EL (cell line): Measurements from ENCODE around the gene GALNT9.

Experiments used
- DNase-seq: peaks from one replicate; pipeline ENCODE4 v3.0.0-alpha.2; 2016

GALNT9 gene

GRCh38 chr12:132166093-132166492 lies 163.3 kb downstream of the GALNT9 start:
- DNase-seq, result no peak

- DNase-seq, result no peak
These were observed 163.8 kb downstream of the GALNT9 start for GRCh38 chr12:132165584-132165983.

- DNase-seq, result no peak
These were observed 165.0 kb downstream of the GALNT9 start for GRCh38 chr12:132164426-132164825.

GRCh38 chr12:132163911-132164288 lies 165.5 kb downstream of the GALNT9 start:
- DNase-seq, result no peak

GRCh38 chr12:132163041-132163910 lies 166.1 kb downstream of the GALNT9 start:
- no peak for DNase-seq

- peak; percentile 79 for DNase-seq
These were observed 166.8 kb downstream of the GALNT9 start for GRCh38 chr12:132162508-132163031.

GRCh38 chr12:132161796-132162507 lies 167.4 kb downstream of the GALNT9 start:
- DNase-seq, result no peak

GRCh38 chr12:132161036-132161781 lies 168.2 kb downstream of the GALNT9 start:
- DNase-seq, result peak; percentile 20

- DNase-seq, result no peak
These were observed 168.8 kb downstream of the GALNT9 start for GRCh38 chr12:132160601-132161035.

- DNase-seq, result no peak
These were observed 169.4 kb downstream of the GALNT9 start for GRCh38 chr12:132160016-132160415.

GRCh38 chr12:132159555-132160003 lies 169.8 kb downstream of the GALNT9 start:
- no peak for DNase-seq

GRCh38 chr12:132158677-132159554 lies 170.5 kb downstream of the GALNT9 start:
- DNase-seq, result no peak

- no peak for DNase-seq
These were observed 171.5 kb downstream of the GALNT9 start for GRCh38 chr12:132157733-132158409.

- DNase-seq, result no peak
These were observed 172.6 kb downstream of the GALNT9 start for GRCh38 chr12:132156573-132157325.

GRCh38 chr12:132155771-132156572 lies 173.4 kb downstream of the GALNT9 start:
- no peak for DNase-seq

GRCh38 chr12:132154941-132155770 lies 174.2 kb downstream of the GALNT9 start:
- DNase-seq, result peak; percentile 12

GRCh38 chr12:132154341-132154761 lies 175.0 kb downstream of the GALNT9 start:
- DNase-seq, result no peak

- peak; percentile 64 for DNase-seq
These were observed 175.7 kb downstream of the GALNT9 start for GRCh38 chr12:132153501-132154340.
